Esophagus squamous epithelium (tissue), 4 donors: ENCODE measurements around the gene SEC31B.

Experiments
- POLR2A ChIP-seq, 4 donors: fragments of 450-650 bp; IDR thresholded peaks; one replicate each; pipeline ENCODE4 v1.6.1; 2017; ENCODE audit warnings: antibody characterized with exemption in 4 of 4, mild to moderate bottlenecking in 4 of 4, moderate library complexity in 3 of 4
- TF ChIP-seq, protein P1 (sequence below), 6 experiments: fragments of 450-650 bp in 4 of 6; fragments of 200-600 bp in 2 of 6; sonication (generic) in 2 of 6; IDR thresholded peaks; one replicate each; pipeline ENCODE4 v1.5.1; 2016 to 2019; ENCODE audit warnings: antibody characterized with exemption in 6 of 6, mild to moderate bottlenecking in 4 of 6, moderate library complexity in 4 of 6

DNA sequence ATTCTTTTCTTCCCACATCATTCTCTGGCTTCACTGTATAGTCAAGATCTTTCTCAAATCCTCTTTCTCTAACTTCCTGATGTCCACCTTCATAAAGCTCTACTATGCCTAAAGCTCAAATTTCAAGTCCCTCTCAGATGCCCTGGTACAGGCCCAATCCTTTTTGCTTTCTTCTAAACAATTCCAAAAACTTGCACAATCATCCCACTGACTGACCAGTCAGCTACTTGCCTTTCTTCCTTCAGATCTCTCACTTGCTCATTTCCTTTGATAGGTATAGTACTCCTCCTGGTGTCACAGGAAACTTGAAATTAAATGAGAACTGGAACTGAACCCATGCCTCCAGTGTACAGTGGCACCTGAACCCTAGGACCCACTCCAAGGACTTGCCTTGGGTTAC lies 18.2 kb downstream of the SEC31B start:
- TF ChIP-seq, protein P1, sequence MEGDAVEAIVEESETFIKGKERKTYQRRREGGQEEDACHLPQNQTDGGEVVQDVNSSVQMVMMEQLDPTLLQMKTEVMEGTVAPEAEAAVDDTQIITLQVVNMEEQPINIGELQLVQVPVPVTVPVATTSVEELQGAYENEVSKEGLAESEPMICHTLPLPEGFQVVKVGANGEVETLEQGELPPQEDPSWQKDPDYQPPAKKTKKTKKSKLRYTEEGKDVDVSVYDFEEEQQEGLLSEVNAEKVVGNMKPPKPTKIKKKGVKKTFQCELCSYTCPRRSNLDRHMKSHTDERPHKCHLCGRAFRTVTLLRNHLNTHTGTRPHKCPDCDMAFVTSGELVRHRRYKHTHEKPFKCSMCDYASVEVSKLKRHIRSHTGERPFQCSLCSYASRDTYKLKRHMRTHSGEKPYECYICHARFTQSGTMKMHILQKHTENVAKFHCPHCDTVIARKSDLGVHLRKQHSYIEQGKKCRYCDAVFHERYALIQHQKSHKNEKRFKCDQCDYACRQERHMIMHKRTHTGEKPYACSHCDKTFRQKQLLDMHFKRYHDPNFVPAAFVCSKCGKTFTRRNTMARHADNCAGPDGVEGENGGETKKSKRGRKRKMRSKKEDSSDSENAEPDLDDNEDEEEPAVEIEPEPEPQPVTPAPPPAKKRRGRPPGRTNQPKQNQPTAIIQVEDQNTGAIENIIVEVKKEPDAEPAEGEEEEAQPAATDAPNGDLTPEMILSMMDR (IDR thresholded peaks at IDR 0.05): no peak
- TF ChIP-seq POLR2A (IDR thresholded peaks at IDR 0.05): no peak
